SU-DHL-6 (cell line): Measurements from ENCODE around the gene SLC22A17.

ENCODE experiments used
- EZH2phosphoT487 ChIP-seq: fragments of 200-600 bp; sonication (generic), shearing (Covaris generic); conservative IDR thresholded peaks from 2 replicates; pipeline ENCODE4 v1.6.1; 2018; ENCODE audit warnings: mild to moderate bottlenecking, antibody characterized with exemption, low read length, moderate library complexity, mixed read lengths
- TF ChIP-seq, protein P1 (sequence below): fragments of 200-600 bp; sonication (generic); IDR thresholded peaks from one replicate; pipeline ENCODE4 v1.5.1; 2017; ENCODE audit warnings: antibody characterized with exemption, mild to moderate bottlenecking, low read length, moderate library complexity; ENCODE audit not compliant: insufficient read depth, poor library complexity, severe bottlenecking

DNA sequence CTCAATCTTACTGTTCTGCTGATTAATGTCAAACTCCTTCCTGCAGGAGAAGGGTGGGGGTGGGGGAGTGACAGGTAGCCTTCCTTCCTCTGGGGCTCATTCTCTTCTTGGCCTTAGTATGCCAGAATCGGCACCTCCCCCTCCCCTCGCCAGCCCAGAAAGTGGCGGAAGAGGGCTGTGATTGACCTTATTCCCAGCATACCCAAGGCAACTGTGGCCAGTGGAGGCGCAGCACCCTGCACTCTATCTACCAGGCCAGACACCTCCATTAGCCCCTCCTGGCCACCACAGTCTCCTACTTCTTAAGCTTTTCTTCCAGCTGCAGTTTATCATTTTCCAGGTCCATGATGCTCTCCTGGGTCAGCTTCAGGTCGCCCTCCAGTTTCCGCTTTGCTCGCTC, 39.9 kb upstream of the SLC22A17 start:
- TF ChIP-seq, protein P1, sequence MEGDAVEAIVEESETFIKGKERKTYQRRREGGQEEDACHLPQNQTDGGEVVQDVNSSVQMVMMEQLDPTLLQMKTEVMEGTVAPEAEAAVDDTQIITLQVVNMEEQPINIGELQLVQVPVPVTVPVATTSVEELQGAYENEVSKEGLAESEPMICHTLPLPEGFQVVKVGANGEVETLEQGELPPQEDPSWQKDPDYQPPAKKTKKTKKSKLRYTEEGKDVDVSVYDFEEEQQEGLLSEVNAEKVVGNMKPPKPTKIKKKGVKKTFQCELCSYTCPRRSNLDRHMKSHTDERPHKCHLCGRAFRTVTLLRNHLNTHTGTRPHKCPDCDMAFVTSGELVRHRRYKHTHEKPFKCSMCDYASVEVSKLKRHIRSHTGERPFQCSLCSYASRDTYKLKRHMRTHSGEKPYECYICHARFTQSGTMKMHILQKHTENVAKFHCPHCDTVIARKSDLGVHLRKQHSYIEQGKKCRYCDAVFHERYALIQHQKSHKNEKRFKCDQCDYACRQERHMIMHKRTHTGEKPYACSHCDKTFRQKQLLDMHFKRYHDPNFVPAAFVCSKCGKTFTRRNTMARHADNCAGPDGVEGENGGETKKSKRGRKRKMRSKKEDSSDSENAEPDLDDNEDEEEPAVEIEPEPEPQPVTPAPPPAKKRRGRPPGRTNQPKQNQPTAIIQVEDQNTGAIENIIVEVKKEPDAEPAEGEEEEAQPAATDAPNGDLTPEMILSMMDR, result no peak
- TF ChIP-seq EZH2phosphoT487, result no peak
